ENCODE results near the gene AKAP13. TPM values are rescaled to one million over a fixed set of nuclear protein-coding genes. Genes with fewer than 3 reads are reported as not detected.

The AKAP13 gene
- total RNA-seq, 1 donor from 2014 or later = 443 TPM

- H3K27ac ChIP-seq = peak overlapping the region; percentile 75
- no peaks in the 10 kb centered on the region for H3K9me3 ChIP-seq
- intact Hi-C loops (cut with DNase I) = no loop called here
- H3K27me3 ChIP-seq (ENCODE audit: low read depth) = no peaks in the 10 kb centered on the region
- H3K4me1 ChIP-seq = peaks cover 92% of the 10 kb centered on the region
- H3K36me3 ChIP-seq = peaks cover 37% of the 10 kb centered on the region
- no peak overlapping the region for H3K4me3 ChIP-seq
- no peak for DNase-seq
- peak; percentile 88 to 89 for ATAC-seq
- TF ChIP-seq CTCF (IDR thresholded peaks at IDR 0.05) = no peak
These were observed 207.5 kb downstream of the AKAP13 start for GRCh38 chr15:85587707-85588411.

- Histone ChIP-seq H3K36me3 (peaks cover 37% of the 10 kb centered on the region), H3K4me1 (peaks cover 90% of the 10 kb centered on the region), H3K27ac (peak overlapping the region; percentile 75), H3K27me3 (ENCODE audit: low read depth) (no peaks in the 10 kb centered on the region), H3K4me3 (no peak overlapping the region), H3K9me3 (no peaks in the 10 kb centered on the region)
- DNase-seq (no peak), ATAC-seq (peak in 1 of 2 donors; percentile 2)
- no peak for TF ChIP-seq CTCF (IDR thresholded peaks at IDR 0.05)
- intact Hi-C loops (cut with DNase I) = no loop called here
These were observed 208.3 kb downstream of the AKAP13 start for GRCh38 chr15:85588677-85589076.

- intact Hi-C loops (cut with DNase I) = no loop called here
- TF ChIP-seq CTCF (IDR thresholded peaks at IDR 0.05) = no peak
- DNase-seq (no peak), ATAC-seq (peak in 1 of 2 donors; percentile 59)
- peaks cover 89% of the 10 kb centered on the region for H3K4me1 ChIP-seq
- H3K4me3 ChIP-seq = no peak overlapping the region
- H3K9me3 ChIP-seq = no peaks in the 10 kb centered on the region
- peak overlapping the region; percentile 75 for H3K27ac ChIP-seq
- peaks cover 37% of the 10 kb centered on the region for H3K36me3 ChIP-seq
- H3K27me3 ChIP-seq (ENCODE audit: low read depth) = no peaks in the 10 kb centered on the region
These were observed 209.4 kb downstream of the AKAP13 start for GRCh38 chr15:85589851-85590250.

DNA sequence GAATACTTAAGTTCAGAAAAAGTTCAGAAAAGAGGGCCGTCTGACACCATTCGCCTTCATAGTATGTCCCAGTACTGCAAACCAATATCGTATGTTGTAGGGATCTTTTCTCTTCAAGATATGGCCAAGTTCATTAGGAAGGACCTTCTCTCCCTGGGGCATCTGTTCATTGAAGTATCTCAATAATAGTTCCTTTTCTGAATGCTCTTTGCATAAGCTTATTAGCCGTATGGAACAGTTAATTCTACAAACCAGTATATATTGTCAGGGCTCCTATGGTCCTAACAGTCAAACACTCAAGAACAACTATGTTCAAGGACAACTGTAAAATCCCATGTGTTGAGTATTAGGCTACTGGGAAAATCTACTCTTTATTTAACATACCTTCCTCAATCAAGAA, 211.2 kb downstream of the AKAP13 start:
- Histone ChIP-seq H3K27me3 (ENCODE audit: low read depth) (no peaks in the 10 kb centered on the region), H3K36me3 (peaks cover 37% of the 10 kb centered on the region), H3K4me3 (no peak overlapping the region), H3K27ac (peak overlapping the region; percentile 15), H3K4me1 (peaks cover 71% of the 10 kb centered on the region), H3K9me3 (no peaks in the 10 kb centered on the region)
- no peak for TF ChIP-seq CTCF (IDR thresholded peaks at IDR 0.05)
- no peak for DNase-seq
- intact Hi-C loops (cut with DNase I) = no loop called here
- no peak for ATAC-seq

DNA sequence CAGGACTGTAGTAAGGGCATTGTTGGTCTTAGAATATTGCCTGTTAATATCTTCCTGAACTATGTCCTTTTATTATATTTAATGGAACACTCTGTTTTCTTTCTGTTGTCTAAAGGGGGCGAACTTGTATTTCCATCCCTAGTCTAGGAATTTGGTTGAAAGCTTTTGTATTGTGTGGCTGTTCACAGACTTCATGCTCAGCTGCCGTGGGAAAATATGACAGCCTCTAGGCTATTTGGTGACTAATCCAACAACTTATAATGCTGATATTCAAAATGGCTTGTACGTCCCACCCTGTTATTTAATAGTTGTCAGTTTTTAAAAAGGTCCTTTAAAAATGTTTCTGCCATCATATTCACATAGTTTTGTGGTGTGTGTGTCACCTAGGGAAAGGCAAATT, 211.7 kb downstream of the AKAP13 start:
- DNase-seq (no peak), ATAC-seq (no peak)
- H3K9me3 ChIP-seq = no peaks in the 10 kb centered on the region
- no peak for TF ChIP-seq CTCF (IDR thresholded peaks at IDR 0.05)
- intact Hi-C loops (cut with DNase I) = no loop called here
- H3K36me3 ChIP-seq = peaks cover 36% of the 10 kb centered on the region
- H3K4me1 ChIP-seq = peaks cover 66% of the 10 kb centered on the region
- H3K27me3 ChIP-seq (ENCODE audit: low read depth) = no peaks in the 10 kb centered on the region
- H3K27ac ChIP-seq = peak overlapping the region; percentile 13
- no peak overlapping the region for H3K4me3 ChIP-seq
